ENCODE data around the gene RIC8B. TPM values are rescaled to one million over a fixed set of nuclear protein-coding genes. Genes with fewer than 3 reads are reported as not detected.

Gene RIC8B
- total and polyA plus RNA-seq, 8 donors: 14.5 to 28.0 (median 23.1) TPM

DNA sequence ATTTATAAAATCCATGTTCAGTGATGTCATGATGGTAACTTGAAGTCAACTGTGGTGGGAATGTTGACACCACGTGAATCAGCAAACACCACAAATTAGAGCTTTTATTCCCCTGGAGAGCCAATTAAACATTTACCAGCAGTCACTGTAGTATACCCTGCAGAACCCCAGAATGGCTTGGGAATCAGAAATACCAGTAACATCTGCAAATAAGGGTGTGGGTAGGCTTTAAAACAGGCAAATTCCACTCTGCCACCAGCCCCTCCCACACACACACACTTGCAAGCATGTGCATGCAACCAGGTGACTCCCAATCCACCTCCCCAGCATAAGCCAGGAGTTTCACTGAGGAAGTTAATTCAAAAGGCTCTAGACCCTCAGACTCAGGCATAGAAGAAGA is 117.6 kb downstream of the RIC8B start:
- ATAC-seq (peak; percentile 20), DNase-seq (no peak)
- intact Hi-C loops (cut with DNase I): no loop called here
- Histone ChIP-seq H3K4me1 (no peaks in the 10 kb centered on the region), H3K4me3 (no peak overlapping the region), H3K27ac (no peak overlapping the region), H3K27me3 (peaks cover 0 to 52% of the 10 kb centered on the region in 2 donors), H3K9me3 (no peaks in the 10 kb centered on the region), H3K36me3 (peaks cover 0 to 7% of the 10 kb centered on the region in 2 donors)
- TF ChIP-seq, protein P1, sequence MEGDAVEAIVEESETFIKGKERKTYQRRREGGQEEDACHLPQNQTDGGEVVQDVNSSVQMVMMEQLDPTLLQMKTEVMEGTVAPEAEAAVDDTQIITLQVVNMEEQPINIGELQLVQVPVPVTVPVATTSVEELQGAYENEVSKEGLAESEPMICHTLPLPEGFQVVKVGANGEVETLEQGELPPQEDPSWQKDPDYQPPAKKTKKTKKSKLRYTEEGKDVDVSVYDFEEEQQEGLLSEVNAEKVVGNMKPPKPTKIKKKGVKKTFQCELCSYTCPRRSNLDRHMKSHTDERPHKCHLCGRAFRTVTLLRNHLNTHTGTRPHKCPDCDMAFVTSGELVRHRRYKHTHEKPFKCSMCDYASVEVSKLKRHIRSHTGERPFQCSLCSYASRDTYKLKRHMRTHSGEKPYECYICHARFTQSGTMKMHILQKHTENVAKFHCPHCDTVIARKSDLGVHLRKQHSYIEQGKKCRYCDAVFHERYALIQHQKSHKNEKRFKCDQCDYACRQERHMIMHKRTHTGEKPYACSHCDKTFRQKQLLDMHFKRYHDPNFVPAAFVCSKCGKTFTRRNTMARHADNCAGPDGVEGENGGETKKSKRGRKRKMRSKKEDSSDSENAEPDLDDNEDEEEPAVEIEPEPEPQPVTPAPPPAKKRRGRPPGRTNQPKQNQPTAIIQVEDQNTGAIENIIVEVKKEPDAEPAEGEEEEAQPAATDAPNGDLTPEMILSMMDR (IDR thresholded peaks at IDR 0.05): no peak

DNA sequence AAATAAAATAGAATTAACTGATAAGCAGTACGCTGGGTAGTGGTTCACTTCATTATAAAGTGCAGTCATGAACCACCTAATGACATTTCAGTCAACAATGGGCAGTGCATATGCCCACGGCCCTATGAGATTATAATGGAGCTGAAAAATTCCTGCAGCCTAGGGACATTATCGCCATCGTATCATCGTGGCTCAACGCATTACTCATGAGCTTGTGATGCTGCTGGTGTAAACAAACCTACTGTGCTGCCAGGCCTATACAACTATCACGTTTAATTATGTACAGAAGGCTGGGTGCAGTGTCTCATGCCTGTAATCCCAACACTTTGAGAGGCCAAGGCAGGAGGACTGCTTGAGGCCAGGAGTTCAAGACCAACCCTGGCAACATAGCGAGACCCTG is 119.0 kb downstream of the RIC8B start:
- DNase-seq (no peak), ATAC-seq (no peak)
- no peaks in the 10 kb centered on the region for H3K4me1 ChIP-seq
- H3K27me3 ChIP-seq: peaks cover 0 to 66% of the 10 kb centered on the region in 2 donors
- H3K9me3 ChIP-seq: no peaks in the 10 kb centered on the region
- H3K4me3 ChIP-seq: no peak overlapping the region
- TF ChIP-seq, protein P1 (IDR thresholded peaks at IDR 0.05): no peak
- intact Hi-C loops (cut with DNase I): no loop called here
- no peaks in the 10 kb centered on the region for H3K36me3 ChIP-seq
- H3K27ac ChIP-seq: no peak overlapping the region

DNA sequence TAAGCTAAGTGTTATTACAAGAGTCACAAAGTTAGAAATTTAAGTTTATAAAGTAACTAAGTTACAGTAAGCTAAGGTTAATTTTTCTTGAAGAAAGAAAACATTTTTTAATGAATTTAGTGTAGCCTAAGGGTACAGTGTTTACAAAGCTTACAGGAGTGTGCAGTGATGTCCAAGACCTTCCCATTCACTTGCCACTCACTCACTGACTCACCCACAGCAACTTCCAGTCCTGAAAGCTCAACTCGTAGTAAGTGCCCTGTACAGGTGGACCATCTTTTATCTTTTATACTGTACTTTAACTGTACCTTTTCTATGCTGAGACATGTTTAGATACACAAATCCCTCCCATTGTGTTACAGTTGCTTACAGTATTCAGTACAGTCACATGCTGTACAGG is 120.3 kb downstream of the RIC8B start:
- TF ChIP-seq, protein P1 (IDR thresholded peaks at IDR 0.05): no peak
- no peak for ATAC-seq

DNA sequence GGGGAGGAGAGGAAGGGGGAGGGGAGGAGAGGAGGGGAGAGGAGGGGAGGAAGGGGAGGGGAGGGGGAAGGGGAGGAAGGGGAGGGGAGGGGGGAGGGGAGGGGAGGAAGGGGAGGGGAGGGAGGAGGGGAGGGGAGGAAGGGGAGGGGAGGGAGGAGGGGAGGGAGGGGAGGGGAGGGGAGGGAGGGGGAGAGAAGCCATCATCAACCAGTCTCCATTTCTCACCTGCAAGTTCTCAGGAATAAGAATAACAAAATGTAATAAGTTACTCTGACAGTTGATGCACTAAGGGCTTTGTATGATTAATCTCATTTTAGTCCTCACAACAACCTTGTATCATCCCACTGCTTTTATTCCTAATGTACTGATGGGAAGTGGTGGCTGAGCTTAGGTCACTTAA is 122.1 kb downstream of the RIC8B start:
- H3K9me3 ChIP-seq: no peaks in the 10 kb centered on the region
- H3K36me3 ChIP-seq: no peaks in the 10 kb centered on the region
- intact Hi-C loops (cut with DNase I): no loop called here

More for the DNA sequence above, 120.3 kb downstream of the RIC8B start:
- Histone ChIP-seq H3K4me3 (no peak overlapping the region), H3K9me3 (no peaks in the 10 kb centered on the region), H3K27me3 (peaks cover 0 to 79% of the 10 kb centered on the region in 2 donors), H3K36me3 (no peaks in the 10 kb centered on the region), H3K4me1 (no peaks in the 10 kb centered on the region), H3K27ac (no peak overlapping the region)
- no peak for DNase-seq
- intact Hi-C loops (cut with DNase I): no loop called here

DNA sequence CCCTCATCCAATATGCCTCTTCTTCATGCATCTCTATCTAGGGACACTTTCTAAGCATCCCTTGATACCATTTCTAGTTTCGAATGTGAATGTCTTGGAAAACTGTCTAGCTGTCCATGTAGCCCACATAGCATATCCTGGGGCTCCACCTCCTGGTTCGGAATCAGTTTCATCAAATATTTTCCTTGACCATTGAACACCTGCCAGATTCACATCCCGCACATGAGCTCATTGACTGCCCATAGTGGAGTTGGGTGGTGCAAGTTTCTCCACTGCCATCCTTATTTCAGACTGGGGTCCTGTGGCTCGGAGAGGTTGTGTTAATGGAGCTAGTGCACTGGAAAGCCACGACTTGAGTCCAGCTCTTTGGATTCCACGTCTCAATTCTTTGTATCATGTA is 122.6 kb downstream of the RIC8B start:
- Histone ChIP-seq H3K4me3 (no peak overlapping the region), H3K4me1 (no peaks in the 10 kb centered on the region), H3K36me3 (no peaks in the 10 kb centered on the region), H3K9me3 (no peaks in the 10 kb centered on the region), H3K27ac (no peak overlapping the region), H3K27me3 (peaks cover 0 to 90% of the 10 kb centered on the region in 2 donors)
- ATAC-seq (no peak), DNase-seq (no peak)
- TF ChIP-seq, protein P1 (IDR thresholded peaks at IDR 0.05): no peak
- intact Hi-C loops (cut with DNase I): no loop called here

More for the DNA sequence above, 122.1 kb downstream of the RIC8B start:
- ATAC-seq (no peak), DNase-seq (no peak)
- Histone ChIP-seq H3K4me1 (no peaks in the 10 kb centered on the region), H3K4me3 (no peak overlapping the region), H3K27ac (no peak overlapping the region), H3K27me3 (peaks cover 0 to 90% of the 10 kb centered on the region in 2 donors)
- TF ChIP-seq, protein P1 (IDR thresholded peaks at IDR 0.05): no peak
